Tibial nerve (tissue), 4 donors: ENCODE results near the gene ZNF322. TPM values are rescaled to one million over a fixed set of nuclear protein-coding genes. Genes with fewer than 3 reads are reported as not detected.

ENCODE experiments used
- DNase-seq, 2 donors: peaks; one replicate each; pipeline ENCODE4 v3.0.0-alpha.2; 2019; ENCODE audit warnings: low spot score in 2 of 2
- H3K27ac ChIP-seq, 4 donors: fragments of 200-600 bp; sonication (generic) in 3 of 4; one replicate each; pipeline ENCODE4 v1.5.1; 2017 to 2019; ENCODE audit warnings: mild to moderate bottlenecking in 1 of 4
- H3K27me3 ChIP-seq, 2 donors: fragments of 200-600 bp; sonication (generic) in 1 of 2; one replicate each; pipeline versions ENCODE4 v1.5.1 to v1.6.0; 2017 to 2019
- H3K36me3 ChIP-seq, 3 donors: fragments of 200-600 bp; sonication (generic); one replicate each; pipeline ENCODE4 v1.5.1; 2018 to 2019
- H3K4me1 ChIP-seq, 4 donors: fragments of 200-600 bp; sonication (generic) in 3 of 4; one replicate each; pipeline ENCODE4 v1.5.1; 2017 to 2019
- H3K4me3 ChIP-seq, 4 donors: fragments of 200-600 bp; sonication (generic) in 3 of 4; one replicate each; pipeline ENCODE4 v1.5.1; 2017 to 2019; ENCODE audit warnings: mild to moderate bottlenecking in 1 of 4, moderate library complexity in 1 of 4
- H3K9me3 ChIP-seq, 4 donors: fragments of 200-600 bp; sonication (generic) in 3 of 4; one replicate each; pipeline ENCODE4 v1.5.1; 2017 to 2019
- EP300 ChIP-seq, 2 donors: sonication (generic); formaldehyde crosslinking; IDR thresholded peaks; one replicate each; pipeline ENCODE4 v1.6.1; 2017; ENCODE audit warnings: antibody characterized with exemption in 2 of 2, mild to moderate bottlenecking in 1 of 2
- POLR2A ChIP-seq, 2 donors: fragments of 450-650 bp; IDR thresholded peaks; one replicate each; pipeline ENCODE4 v1.6.1; 2017; ENCODE audit warnings: antibody characterized with exemption in 2 of 2, mild to moderate bottlenecking in 2 of 2, moderate library complexity in 2 of 2
- WGBS, 2 donors: methylation state at CpG; one replicate each; pipeline ENCODE4 v1.1.5; 2018; 5-methylcytosine and 5-hydroxymethylcytosine counted together
- total RNA-seq, 4 donors: library from RNA; depleted of rRNA; stranded (reverse); fragments of >200 nt; gene quantifications; one replicate each; pipeline ENCODE4 v1.1.0, GENCODE V29; 2016
- TF ChIP-seq, protein P1 (sequence below), 5 experiments: fragments of 200-600 bp in 3 of 5; fragments of 450-650 bp in 2 of 5; sonication (generic) in 3 of 5; IDR thresholded peaks; one replicate each; pipeline ENCODE4 v1.5.1; 2016 to 2019; ENCODE audit warnings: antibody characterized with exemption in 5 of 5, mild to moderate bottlenecking in 3 of 5, moderate library complexity in 2 of 5

ZNF322 gene
- total RNA-seq, 4 donors from 2014 or later, result 15.6 to 34.5 (median 22.0) TPM

DNA sequence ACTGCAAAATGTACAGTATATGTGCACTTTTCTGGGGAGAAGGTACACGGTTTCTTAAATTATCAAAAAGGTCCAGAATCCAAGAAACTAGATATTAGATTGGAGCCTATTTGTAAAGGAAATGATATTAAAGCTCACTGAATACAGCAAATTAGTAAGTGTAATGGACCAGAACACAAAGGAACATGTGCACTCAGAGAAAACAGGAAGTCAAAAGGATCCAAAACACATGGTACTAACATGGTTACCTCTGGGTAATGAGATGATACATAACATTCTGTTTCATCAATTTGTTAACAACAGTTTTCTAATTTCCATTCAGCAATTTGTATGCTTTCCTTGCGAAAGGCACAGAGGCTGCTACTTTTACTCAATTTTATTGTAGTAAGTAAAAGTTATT, 18.7 kb downstream of the ZNF322 start:
- no peak overlapping the region for H3K27ac ChIP-seq
- no peak overlapping the region for H3K4me3 ChIP-seq
- peaks cover 0 to 63% (median 27%) of the 10 kb centered on the region in 3 donors for H3K36me3 ChIP-seq
- H3K9me3 ChIP-seq, result peaks cover 0 to 25% (median 11%) of the 10 kb centered on the region in 4 donors
- H3K27me3 ChIP-seq, result no peaks in the 10 kb centered on the region
- TF ChIP-seq, protein P1, sequence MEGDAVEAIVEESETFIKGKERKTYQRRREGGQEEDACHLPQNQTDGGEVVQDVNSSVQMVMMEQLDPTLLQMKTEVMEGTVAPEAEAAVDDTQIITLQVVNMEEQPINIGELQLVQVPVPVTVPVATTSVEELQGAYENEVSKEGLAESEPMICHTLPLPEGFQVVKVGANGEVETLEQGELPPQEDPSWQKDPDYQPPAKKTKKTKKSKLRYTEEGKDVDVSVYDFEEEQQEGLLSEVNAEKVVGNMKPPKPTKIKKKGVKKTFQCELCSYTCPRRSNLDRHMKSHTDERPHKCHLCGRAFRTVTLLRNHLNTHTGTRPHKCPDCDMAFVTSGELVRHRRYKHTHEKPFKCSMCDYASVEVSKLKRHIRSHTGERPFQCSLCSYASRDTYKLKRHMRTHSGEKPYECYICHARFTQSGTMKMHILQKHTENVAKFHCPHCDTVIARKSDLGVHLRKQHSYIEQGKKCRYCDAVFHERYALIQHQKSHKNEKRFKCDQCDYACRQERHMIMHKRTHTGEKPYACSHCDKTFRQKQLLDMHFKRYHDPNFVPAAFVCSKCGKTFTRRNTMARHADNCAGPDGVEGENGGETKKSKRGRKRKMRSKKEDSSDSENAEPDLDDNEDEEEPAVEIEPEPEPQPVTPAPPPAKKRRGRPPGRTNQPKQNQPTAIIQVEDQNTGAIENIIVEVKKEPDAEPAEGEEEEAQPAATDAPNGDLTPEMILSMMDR (IDR thresholded peaks at IDR 0.05), result no peak
- TF ChIP-seq EP300 (IDR thresholded peaks at IDR 0.05) (no peak), POLR2A (IDR thresholded peaks at IDR 0.05) (no peak)
- no peak for DNase-seq
- WGBS, 2 donors, result 95 to 96% methylated on average over 2 of the region's 2 CpGs
- H3K4me1 ChIP-seq, result no peaks in the 10 kb centered on the region

DNA sequence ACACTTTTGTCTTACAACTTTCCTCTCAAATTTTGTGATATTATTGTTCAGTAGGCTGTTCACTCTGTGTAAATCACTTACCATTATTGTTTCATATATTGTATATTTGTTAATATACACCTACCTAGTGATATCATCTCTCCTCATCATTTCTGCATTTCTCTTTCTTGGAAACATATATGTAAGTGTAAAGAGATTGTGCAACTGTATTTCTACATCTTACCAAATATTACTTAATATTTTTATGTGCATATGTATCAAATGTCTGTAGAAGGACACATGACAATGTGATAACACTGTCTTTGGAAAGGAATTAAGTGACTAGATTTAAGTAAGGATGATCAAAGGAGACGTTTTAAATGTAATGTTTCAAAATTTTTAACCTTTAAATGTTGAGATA, 30.2 kb downstream of the ZNF322 start:
- H3K36me3 ChIP-seq, result peaks cover 0 to 30% (median 0%) of the 10 kb centered on the region in 3 donors
- H3K9me3 ChIP-seq, result peaks cover 0 to 9% (median 3%) of the 10 kb centered on the region in 4 donors
- TF ChIP-seq EP300 (IDR thresholded peaks at IDR 0.05) (no peak), POLR2A (IDR thresholded peaks at IDR 0.05) (no peak)
- TF ChIP-seq, protein P1 (IDR thresholded peaks at IDR 0.05), result no peak
- H3K4me1 ChIP-seq, result no peaks in the 10 kb centered on the region
- WGBS, 2 donors, result 37 to 59% methylated on average over 1 of the region's 1 CpG
- no peak for DNase-seq
- H3K4me3 ChIP-seq, result no peak overlapping the region
- no peaks in the 10 kb centered on the region for H3K27me3 ChIP-seq
- no peak overlapping the region for H3K27ac ChIP-seq

DNA sequence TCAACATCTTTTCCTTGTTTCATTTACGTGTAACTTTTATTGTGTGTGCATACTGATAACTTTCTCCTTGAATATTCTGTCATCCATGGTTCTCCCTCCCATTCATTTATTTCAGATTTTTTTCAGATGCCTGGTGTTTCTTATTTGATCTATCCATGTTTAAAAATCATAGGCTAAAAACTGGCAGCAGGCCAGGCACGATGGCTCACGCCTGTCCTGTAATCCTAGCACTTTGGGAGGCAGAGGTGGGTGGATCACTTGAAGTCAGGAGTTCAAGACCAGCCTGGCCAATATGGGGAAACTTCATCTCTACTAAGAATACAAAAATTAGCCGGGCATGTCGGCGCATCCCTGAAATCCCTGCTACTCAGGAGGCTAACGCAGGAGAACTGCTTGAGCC, 31.7 kb downstream of the ZNF322 start:
- DNase-seq, result no peak
- Histone ChIP-seq H3K9me3 (peaks cover 0 to 12% (median 3%) of the 10 kb centered on the region in 4 donors), H3K36me3 (peaks cover 0 to 16% (median 0%) of the 10 kb centered on the region in 3 donors), H3K27ac (no peak overlapping the region), H3K27me3 (no peaks in the 10 kb centered on the region), H3K4me1 (no peaks in the 10 kb centered on the region), H3K4me3 (no peak overlapping the region)
- WGBS, 2 donors, result 79 to 80% methylated on average over 7 of the region's 7 CpGs
- no peak for TF ChIP-seq POLR2A (IDR thresholded peaks at IDR 0.05)
- TF ChIP-seq, protein P1 (IDR thresholded peaks at IDR 0.05), result no peak
- TF ChIP-seq EP300 (IDR thresholded peaks at IDR 0.05), result no peak

DNA sequence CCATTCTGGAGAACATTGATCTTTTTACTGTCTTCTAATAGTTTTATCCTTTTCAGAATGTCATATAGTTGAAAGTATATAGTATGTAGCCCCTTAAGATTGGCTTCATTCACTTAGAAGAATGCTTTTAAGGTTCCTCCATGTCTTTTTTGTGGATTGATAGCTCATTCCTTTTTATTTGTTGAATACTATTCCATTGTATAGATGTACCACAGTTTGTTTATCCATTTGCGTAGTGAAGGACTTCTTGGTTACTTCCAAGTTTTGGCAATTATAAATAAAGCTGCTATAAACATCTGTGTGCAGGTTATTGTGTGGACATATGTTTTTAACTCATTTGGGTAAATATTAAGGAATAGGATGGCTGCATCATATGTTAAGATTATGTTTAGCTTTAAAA, 35.0 kb downstream of the ZNF322 start:
- H3K4me1 ChIP-seq, result no peaks in the 10 kb centered on the region
- 89 to 95% methylated on average over 1 of the region's 1 CpG for WGBS, 2 donors
- TF ChIP-seq POLR2A (IDR thresholded peaks at IDR 0.05) (no peak), EP300 (IDR thresholded peaks at IDR 0.05) (no peak)
- TF ChIP-seq, protein P1 (IDR thresholded peaks at IDR 0.05), result no peak
- no peak for DNase-seq
- no peaks in the 10 kb centered on the region for H3K27me3 ChIP-seq
- no peak overlapping the region for H3K27ac ChIP-seq
- no peaks in the 10 kb centered on the region for H3K36me3 ChIP-seq
- peaks cover 0 to 12% (median 3%) of the 10 kb centered on the region in 4 donors for H3K9me3 ChIP-seq
- H3K4me3 ChIP-seq, result no peak overlapping the region

DNA sequence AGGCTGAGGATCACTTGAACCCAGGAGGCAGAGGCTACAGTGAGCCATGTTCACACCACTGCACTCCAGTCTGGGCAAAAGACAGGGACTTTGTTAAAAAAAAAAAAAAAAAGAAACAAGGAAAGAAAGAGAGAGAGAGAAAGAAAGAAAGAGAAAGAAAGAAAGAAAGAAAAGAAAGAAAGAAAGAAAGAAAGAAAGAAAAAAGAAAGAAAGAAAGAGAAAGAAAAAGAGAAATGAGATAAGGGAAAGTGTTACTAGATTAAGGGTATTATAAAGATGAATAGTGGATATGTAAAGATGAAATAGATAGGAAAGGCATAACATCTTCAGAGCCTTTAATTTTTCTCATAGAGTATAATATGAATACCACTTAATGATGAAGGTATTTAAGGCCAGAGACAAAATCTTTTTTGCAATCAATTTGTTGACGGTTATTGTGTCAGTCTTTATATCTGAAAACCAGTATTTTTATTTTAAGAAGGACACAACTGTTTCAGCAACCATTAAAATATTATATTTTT, 36.1 kb downstream of the ZNF322 start:
- Histone ChIP-seq H3K27ac (no peak overlapping the region), H3K4me1 (no peaks in the 10 kb centered on the region), H3K4me3 (no peak overlapping the region), H3K27me3 (no peaks in the 10 kb centered on the region), H3K9me3 (peaks cover 0 to 13% (median 3%) of the 10 kb centered on the region in 4 donors), H3K36me3 (no peaks in the 10 kb centered on the region)
- 0 to 98% methylated on average over 1 of the region's 1 CpG for WGBS, 2 donors
- DNase-seq, result no peak
- TF ChIP-seq POLR2A (IDR thresholded peaks at IDR 0.05) (no peak), EP300 (IDR thresholded peaks at IDR 0.05) (no peak)
- TF ChIP-seq, protein P1 (IDR thresholded peaks at IDR 0.05), result no peak
